MM.1S (cell line): ENCODE results near the gene OR10A5.

Experiments
- DNase-seq: peaks from one replicate; pipeline ENCODE4 v3.0.0-alpha.2; 2015
- H2AFZ ChIP-seq: fragments of 300-600 bp; sonication (generic); 2 replicates; pipeline ENCODE4 v1.6.0; 2016; ENCODE audit warnings: antibody characterized with exemption, low read length
- H3F3A ChIP-seq: fragments of 300-600 bp; sonication (generic); 2 replicates; pipeline ENCODE4 v1.6.1; 2016; ENCODE audit warnings: mild to moderate bottlenecking, antibody characterized with exemption, low read length, moderate library complexity, mixed read lengths; ENCODE audit not compliant: insufficient read depth
- H3K27ac ChIP-seq: fragments of 300-600 bp; sonication (generic); 2 replicates; pipeline ENCODE4 v1.5.1; 2016; ENCODE audit warnings: mild to moderate bottlenecking, low read length
- H3K27me3 ChIP-seq: fragments of 300-600 bp; sonication (generic); replicated peaks from 2 replicates; pipeline ENCODE4 v1.6.0; 2016; ENCODE audit warnings: low read length; ENCODE audit not compliant: insufficient read depth
- H3K36me3 ChIP-seq: fragments of 300-600 bp; sonication (generic); replicated peaks from 2 replicates; pipeline ENCODE4 v1.6.1; 2016; ENCODE audit warnings: mild to moderate bottlenecking, low read length, mixed read lengths; ENCODE audit not compliant: insufficient read depth
- H3K4me1 ChIP-seq: fragments of 300-600 bp; sonication (generic); 2 replicates; pipeline ENCODE4 v1.6.1; 2016; ENCODE audit warnings: low read length, mixed read lengths
- H3K4me2 ChIP-seq: fragments of 300-600 bp; sonication (generic); 2 replicates; pipeline ENCODE4 v1.6.0; 2016; ENCODE audit warnings: low read depth, low read length
- H3K4me3 ChIP-seq: fragments of 300-600 bp; sonication (generic); 2 replicates; pipeline ENCODE4 v1.5.1; 2016; ENCODE audit warnings: low read length, mixed read lengths
- H3K79me2 ChIP-seq: fragments of 300-600 bp; sonication (generic); 2 replicates; pipeline ENCODE4 v1.6.1; 2016; ENCODE audit warnings: mixed run types, low read length, mixed read lengths
- H3K9ac ChIP-seq: fragments of 300-600 bp; sonication (generic); 2 replicates; pipeline ENCODE4 v1.6.1; 2016; ENCODE audit warnings: low read length, mixed read lengths
- H3K9me2 ChIP-seq: fragments of 300-600 bp; sonication (generic); replicated peaks from 2 replicates; pipeline ENCODE4 v1.6.1; 2016; ENCODE audit warnings: mild to moderate bottlenecking, low read length, mixed read lengths; ENCODE audit not compliant: insufficient read depth
- H3K9me3 ChIP-seq: fragments of 300-600 bp; sonication (generic); replicated peaks from 2 replicates; pipeline ENCODE4 v1.6.1; 2016; ENCODE audit warnings: mild to moderate bottlenecking, low read length, mixed read lengths; ENCODE audit not compliant: insufficient read depth
- H4K20me1 ChIP-seq: fragments of 300-600 bp; sonication (generic); 2 replicates; pipeline ENCODE4 v1.6.1; 2016; ENCODE audit warnings: mild to moderate bottlenecking, low read length, moderate library complexity, mixed read lengths; ENCODE audit not compliant: insufficient read depth
- CTCF ChIP-seq: fragments of 300-600 bp; sonication (generic); IDR thresholded peaks from 2 replicates; pipeline ENCODE4 v1.5.1; 2016; ENCODE audit warnings: antibody characterized with exemption, low read length, mixed read lengths
- EZH2 ChIP-seq: fragments of 300-600 bp; sonication (generic); optimal IDR thresholded peaks from 2 replicates; pipeline ENCODE3; 2017; ENCODE audit warnings: low read depth, mild to moderate bottlenecking, antibody characterized with exemption, low read length, mixed read lengths
- EZH2phosphoT487 ChIP-seq: fragments of 300-600 bp; sonication (generic); IDR thresholded peaks from 2 replicates; pipeline ENCODE4 v1.6.1; 2018; ENCODE audit warnings: antibody characterized with exemption, low read length

OR10A5 gene

GRCh38 chr11:6888830-6889229, 43.3 kb downstream of the OR10A5 start:
- no peaks in the 10 kb centered on the region for H3K36me3 ChIP-seq
- no peaks in the 10 kb centered on the region for H3K79me2 ChIP-seq
- no peak for DNase-seq
- H3K27me3 ChIP-seq = no peaks in the 10 kb centered on the region
- H3K9ac ChIP-seq = no peak overlapping the region
- no peak overlapping the region for H3K27ac ChIP-seq
- H3K9me3 ChIP-seq = no peaks in the 10 kb centered on the region
- H3K4me3 ChIP-seq = no peak overlapping the region
- no peak overlapping the region for H3K4me2 ChIP-seq
- TF ChIP-seq EZH2phosphoT487 (no peak), EZH2 (no peak), CTCF (no peak)
- H3K9me2 ChIP-seq = no peaks in the 10 kb centered on the region
- no peak overlapping the region for H2AFZ ChIP-seq
- no peaks in the 10 kb centered on the region for H3F3A ChIP-seq
- no peaks in the 10 kb centered on the region for H3K4me1 ChIP-seq
- no peaks in the 10 kb centered on the region for H4K20me1 ChIP-seq

- Histone ChIP-seq H3K4me2 (no peak overlapping the region), H2AFZ (no peak overlapping the region), H3K27me3 (no peaks in the 10 kb centered on the region), H3F3A (no peaks in the 10 kb centered on the region), H3K4me3 (no peak overlapping the region), H3K27ac (no peak overlapping the region), H4K20me1 (no peaks in the 10 kb centered on the region), H3K4me1 (peaks cover under 1% of the 10 kb centered on the region), H3K9me2 (no peaks in the 10 kb centered on the region), H3K36me3 (no peaks in the 10 kb centered on the region), H3K79me2 (no peaks in the 10 kb centered on the region), H3K9me3 (no peaks in the 10 kb centered on the region), H3K9ac (no peak overlapping the region)
- no peak for DNase-seq
- TF ChIP-seq EZH2 (no peak), CTCF (no peak), EZH2phosphoT487 (no peak)
These were observed 44.4 kb downstream of the OR10A5 start for GRCh38 chr11:6889835-6890234.

- Histone ChIP-seq H3K9me2 (no peaks in the 10 kb centered on the region), H3K4me1 (peaks cover 6% of the 10 kb centered on the region), H3K36me3 (no peaks in the 10 kb centered on the region), H3K27ac (no peak within 1 kb of the TSS), H2AFZ (no peak within 1 kb of the TSS), H3K4me2 (no peak within 1 kb of the TSS), H4K20me1 (no peaks in the 10 kb centered on the region), H3K9ac (no peak within 1 kb of the TSS), H3K9me3 (no peaks in the 10 kb centered on the region), H3K79me2 (no peaks in the 10 kb centered on the region), H3K4me3 (no peak within 1 kb of the TSS), H3K27me3 (no peaks in the 10 kb centered on the region), H3F3A (no peaks in the 10 kb centered on the region)
- DNase-seq = no peak
- TF ChIP-seq EZH2 (no peak), CTCF (no peak), EZH2phosphoT487 (no peak)
These were observed 46.9 kb downstream of the OR10A5 start, which contains the start of gene OR2D2 for GRCh38 chr11:6892400-6892799. TSS of gene OR2D2 (minus strand) at chr11:6892500. CDS start at chr11:6892500, 0 bp downstream.

GRCh38 chr11:6894097-6894496, 48.6 kb downstream of the OR10A5 start:
- no peak for DNase-seq

More at GRCh38 chr11:6894097-6894496, 48.6 kb downstream of the OR10A5 start:
- H3K9me2 ChIP-seq = no peaks in the 10 kb centered on the region
- H2AFZ ChIP-seq = no peak overlapping the region
- no peaks in the 10 kb centered on the region for H4K20me1 ChIP-seq
- H3K4me2 ChIP-seq = no peak overlapping the region
- H3K27me3 ChIP-seq = no peaks in the 10 kb centered on the region
- H3K36me3 ChIP-seq = no peaks in the 10 kb centered on the region
- H3F3A ChIP-seq = no peaks in the 10 kb centered on the region
- no peak overlapping the region for H3K27ac ChIP-seq
- no peaks in the 10 kb centered on the region for H3K9me3 ChIP-seq
- H3K4me3 ChIP-seq = no peak overlapping the region
- no peak overlapping the region for H3K9ac ChIP-seq
- peaks cover 6% of the 10 kb centered on the region for H3K4me1 ChIP-seq
- TF ChIP-seq EZH2phosphoT487 (no peak), EZH2 (no peak), CTCF (no peak)
- H3K79me2 ChIP-seq = no peaks in the 10 kb centered on the region
